OCI-LY7 (cell line): Measurements from ENCODE around the gene SLC35F4.

Experiments
- CTCF ChIP-seq: fragments of 200-600 bp; sonication (generic); conservative IDR thresholded peaks from 2 replicates; pipeline ENCODE4 v1.5.1; 2014; ENCODE audit warnings: mild to moderate bottlenecking, antibody characterized with exemption, low read length, moderate library complexity, mixed read lengths
- EZH2phosphoT487 ChIP-seq: fragments of 200-600 bp; sonication (generic); IDR thresholded peaks from 2 replicates; pipeline ENCODE4 v1.6.1; 2018; ENCODE audit warnings: low read depth, borderline replicate concordance, mild to moderate bottlenecking, mixed run types, antibody characterized with exemption, low read length, moderate library complexity, mixed read lengths

DNA sequence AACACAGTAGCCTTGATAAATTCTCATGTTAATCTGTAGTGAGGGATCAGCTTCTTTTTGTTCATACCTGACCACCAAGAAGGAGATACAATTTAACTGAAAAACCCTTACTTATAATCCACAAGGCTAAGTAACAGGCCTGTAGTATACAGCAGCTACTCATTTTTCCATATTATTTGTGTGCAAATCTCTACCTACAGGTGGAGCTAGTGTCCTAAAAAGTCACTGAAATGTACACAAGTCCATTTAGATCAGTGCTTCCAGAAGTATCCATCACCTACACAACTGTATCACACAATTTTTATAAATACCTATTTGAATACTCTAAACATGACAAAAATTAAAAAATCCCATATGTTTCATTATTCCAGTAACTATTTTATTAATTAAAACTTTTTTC is 173.2 kb downstream of the SLC35F4 start:
- TF ChIP-seq CTCF (peak; percentile 79), EZH2phosphoT487 (no peak)
